GM19025 (cell line): Measurements from ENCODE around the gene NTM.
"Not testable (repeated sequence)": the region's sequence is repeated elsewhere in the genome, so short reads cannot be mapped to it uniquely, and the experiment has no call there.

Source experiments
- ATAC-seq: cut with Tn5 transposase; IDR thresholded peaks from one replicate; pipeline ENCODE4 v1.9.1; 2021; ENCODE audit warnings: mild to moderate bottlenecking, low read depth, moderate library complexity; ENCODE audit not compliant: unreplicated experiment

NTM gene

GRCh38 chr11:131899950-131900580, 529.6 kb downstream of the NTM start:
- ATAC-seq = peak; percentile 48

- no peak for ATAC-seq
Observed at GRCh38 chr11:131902421-131902820, 532.0 kb downstream of the NTM start.

GRCh38 chr11:131903074-131903473, 532.7 kb downstream of the NTM start:
- no peak for ATAC-seq

- no peak for ATAC-seq
Observed at GRCh38 chr11:131904756-131905155, 534.3 kb downstream of the NTM start.

GRCh38 chr11:131906963-131907362, 536.5 kb downstream of the NTM start:
- no peak for ATAC-seq

- ATAC-seq = no peak
Observed at GRCh38 chr11:131907371-131907770, 537.0 kb downstream of the NTM start.

- ATAC-seq = no peak
Observed at GRCh38 chr11:131908316-131908715, 537.9 kb downstream of the NTM start.

GRCh38 chr11:131909426-131910177, 539.2 kb downstream of the NTM start:
- ATAC-seq = no peak

GRCh38 chr11:131910178-131910522, 539.7 kb downstream of the NTM start:
- no peak for ATAC-seq

GRCh38 chr11:131910523-131911387, 540.3 kb downstream of the NTM start:
- ATAC-seq = no peak

- not testable (repeated sequence) for ATAC-seq
Observed at GRCh38 chr11:131911388-131912032, 541.1 kb downstream of the NTM start.

GRCh38 chr11:131912134-131912533, 541.7 kb downstream of the NTM start:
- no peak for ATAC-seq

GRCh38 chr11:131913267-131913666, 542.9 kb downstream of the NTM start:
- ATAC-seq = no peak

- no peak for ATAC-seq
Observed at GRCh38 chr11:131914361-131914774, 544.0 kb downstream of the NTM start.

GRCh38 chr11:131916638-131917037, 546.2 kb downstream of the NTM start:
- no peak for ATAC-seq

GRCh38 chr11:131917634-131918384, 547.4 kb downstream of the NTM start:
- ATAC-seq = no peak

- no peak for ATAC-seq
Observed at GRCh38 chr11:131918663-131919062, 548.2 kb downstream of the NTM start.

- no peak for ATAC-seq
Observed at GRCh38 chr11:131922220-131922619, 551.8 kb downstream of the NTM start.

- no peak for ATAC-seq
Observed at GRCh38 chr11:131923309-131923708, 552.9 kb downstream of the NTM start.

GRCh38 chr11:131924001-131924400, 553.6 kb downstream of the NTM start:
- peak; percentile 32 for ATAC-seq
